GM18498 (cell line): ENCODE data around the gene SPG7.
"Not testable (repeated sequence)": the region's sequence is repeated elsewhere in the genome, so short reads cannot be mapped to it uniquely, and the experiment has no call there.

Experiments
- ATAC-seq: cut with Tn5 transposase; IDR thresholded peaks from one replicate; pipeline ENCODE4 v1.9.1; 2021; ENCODE audit warnings: mild to moderate bottlenecking, moderate library complexity; ENCODE audit not compliant: unreplicated experiment

Gene SPG7

GRCh38 chr16:89561142-89561883, 53.1 kb downstream of the SPG7 start:
- ATAC-seq: no peak

- ATAC-seq: no peak
These were observed 53.8 kb downstream of the SPG7 start for GRCh38 chr16:89561884-89562599.

- no peak for ATAC-seq
These were observed 54.7 kb downstream of the SPG7 start for GRCh38 chr16:89562939-89563338.

- ATAC-seq: no peak
These were observed 55.6 kb downstream of the SPG7 start for GRCh38 chr16:89563639-89564392.

GRCh38 chr16:89564476-89565255, 56.5 kb downstream of the SPG7 start:
- no peak for ATAC-seq

GRCh38 chr16:89565256-89565505, 57.0 kb downstream of the SPG7 start:
- no peak for ATAC-seq

- ATAC-seq: no peak
These were observed 57.5 kb downstream of the SPG7 start for GRCh38 chr16:89565506-89566372.

- no peak for ATAC-seq
These were observed 59.7 kb downstream of the SPG7 start for GRCh38 chr16:89567656-89568594.

- ATAC-seq: no peak
These were observed 61.5 kb downstream of the SPG7 start for GRCh38 chr16:89569506-89570341.

GRCh38 chr16:89570342-89570923, 62.2 kb downstream of the SPG7 start:
- ATAC-seq: no peak

GRCh38 chr16:89570983-89571598, 62.9 kb downstream of the SPG7 start:
- ATAC-seq: not testable (repeated sequence)

- ATAC-seq: no peak
These were observed 63.4 kb downstream of the SPG7 start for GRCh38 chr16:89571636-89572035.

- ATAC-seq: no peak
These were observed 63.9 kb downstream of the SPG7 start for GRCh38 chr16:89572073-89572484.

GRCh38 chr16:89572485-89573205, 64.4 kb downstream of the SPG7 start:
- no peak for ATAC-seq

GRCh38 chr16:89573826-89574680, 65.8 kb downstream of the SPG7 start:
- ATAC-seq: no peak

GRCh38 chr16:89574681-89575246, 66.6 kb downstream of the SPG7 start:
- no peak for ATAC-seq
